H1 (cell line): ENCODE measurements around the gene PSMD7. TPM values are rescaled to one million over a fixed set of nuclear protein-coding genes. Genes with fewer than 3 reads are reported as not detected.

ENCODE experiments used
- CTCF ChIA-PET: fragments of 300-600 bp; sonication (Branson Sonifier 250); formaldehyde crosslinking; loops from one replicate; lab custom pipeline; 2021; ENCODE audit not compliant: partially characterized antibody; lab: Charles Lee
- POLR2A ChIA-PET: fragments of 300-600 bp; sonication (Branson Sonifier 250); formaldehyde crosslinking; loops from one replicate; lab custom pipeline; 2021; ENCODE audit warnings: inconsistent platforms; ENCODE audit not compliant: partially characterized antibody; lab: Charles Lee
- DNase-seq, 2 experiments: peaks; one replicate each; pipeline versions ENCODE4 v3.0.0 to v3.0.0-alpha.2; 2010 to 2022; ENCODE audit warnings: low spot score in 2 of 2, low read depth in 1 of 2, mixed read lengths in 1 of 2
- FAIRE-seq: peaks from 2 replicates; lab custom pipeline; 2011; peaks lifted over from hg19 to GRCh38; lab: Jason Lieb, UNC
- H2AFZ ChIP-seq: 2 replicates; pipeline ENCODE4 v1.8.1; 2012; ENCODE audit warnings: low read length, inconsistent platforms
- H2AK5ac ChIP-seq: 2 replicates; pipeline ENCODE4 v1.6.1; 2013; ENCODE audit warnings: low read depth, low read length
- H2BK120ac ChIP-seq: replicated peaks from 2 replicates; pipeline ENCODE3; 2013; ENCODE audit warnings: low read depth, low read length, inconsistent platforms
- H2BK12ac ChIP-seq: 2 replicates; pipeline ENCODE4 v1.6.1; 2013; ENCODE audit warnings: low read depth, low read length
- H2BK15ac ChIP-seq: 2 replicates; pipeline ENCODE4 v1.6.1; 2013; ENCODE audit warnings: low read length
- H2BK20ac ChIP-seq: 2 replicates; pipeline ENCODE4 v1.6.1; 2013; ENCODE audit warnings: low read length
- H2BK5ac ChIP-seq: 2 replicates; pipeline ENCODE4 v1.6.1; 2013; ENCODE audit warnings: low read depth, low read length
- H3K14ac ChIP-seq: 2 replicates; pipeline ENCODE4 v1.6.1; 2013; ENCODE audit warnings: inconsistent platforms; ENCODE audit not compliant: insufficient read length
- H3K18ac ChIP-seq: 2 replicates; pipeline ENCODE4 v1.6.1; 2013; ENCODE audit warnings: low read length; ENCODE audit errors: extremely low read depth
- H3K23ac ChIP-seq: 2 replicates; pipeline ENCODE4 v1.6.1; 2013; ENCODE audit warnings: inconsistent platforms; ENCODE audit not compliant: insufficient read length
- H3K23me2 ChIP-seq: 2 replicates; pipeline ENCODE4 v1.6.1; 2013; ENCODE audit warnings: low read depth, low read length
- H3K27ac ChIP-seq: 2 replicates; pipeline ENCODE4 v1.6.1; 2011; ENCODE audit warnings: low read depth, low read length, inconsistent platforms
- H3K27me3 ChIP-seq, 4 experiments: replicated peaks in 1 of 4; 1 replicate in 1 of 4; 2 replicates in 3 of 4; pipeline versions ENCODE4 v1.6.1 to v1.8.1; 2011 to 2013; ENCODE audit warnings: low read length in 3 of 4, mild to moderate bottlenecking in 3 of 4, inconsistent platforms in 2 of 4, mixed read lengths in 2 of 4, moderate library complexity in 1 of 4; ENCODE audit not compliant: control insufficient read depth in 3 of 4, insufficient read depth in 3 of 4; ENCODE audit errors: extremely low read depth in 1 of 4
- H3K36me3 ChIP-seq, 4 experiments: 2 replicates each; pipeline versions ENCODE4 v1.6.1 to v1.8.1; 2011 to 2013; ENCODE audit warnings: mild to moderate bottlenecking in 4 of 4, low read length in 3 of 4, moderate library complexity in 2 of 4, control low read depth in 1 of 4, inconsistent platforms in 1 of 4; ENCODE audit not compliant: insufficient read depth in 4 of 4, control insufficient read depth in 2 of 4
- H3K4ac ChIP-seq: replicated peaks from 2 replicates; pipeline ENCODE3; 2013; ENCODE audit warnings: low read length, low read depth, mixed read lengths, inconsistent platforms; ENCODE audit not compliant: insufficient read length
- H3K4me1 ChIP-seq, 4 experiments: replicated peaks in 1 of 4; 1 replicate in 1 of 4; 2 replicates in 3 of 4; pipeline versions ENCODE4 v1.6.1 to v1.8.1; 2011 to 2013; ENCODE audit warnings: low read length in 3 of 4, inconsistent platforms in 2 of 4, mixed read lengths in 1 of 4; ENCODE audit not compliant: insufficient read depth in 4 of 4, control insufficient read depth in 3 of 4
- H3K4me2 ChIP-seq, 2 experiments: 2 replicates each; pipeline versions ENCODE4 v1.6.1 to v1.8.1; 2011 to 2013; ENCODE audit warnings: low read depth in 2 of 2, low read length in 2 of 2, control low read depth in 1 of 2, inconsistent platforms in 1 of 2, mild to moderate bottlenecking in 1 of 2; ENCODE audit not compliant: insufficient read depth in 1 of 2
- H3K4me3 ChIP-seq, 4 experiments: fragments of 200-600, 300-600 bp in 1 of 4; sonication (generic), shearing (Covaris generic), sonication (Bioruptor Twin) in 1 of 4; 2 replicates each; pipeline versions ENCODE4 v1.5.1 to v1.8.1; 2011 to 2016; ENCODE audit warnings: low read length in 4 of 4, low read depth in 3 of 4, control low read depth in 2 of 4, inconsistent platforms in 2 of 4, mild to moderate bottlenecking in 2 of 4, mixed read lengths in 1 of 4, moderate library complexity in 1 of 4; ENCODE audit not compliant: insufficient read depth in 2 of 4; ENCODE audit errors: extremely low read depth in 1 of 4
- H3K56ac ChIP-seq: replicated peaks from 2 replicates; pipeline ENCODE3; 2013; ENCODE audit warnings: low read depth, mild to moderate bottlenecking, mixed read lengths, low read length, inconsistent platforms; ENCODE audit not compliant: insufficient read length
- H3K79me1 ChIP-seq: 2 replicates; pipeline ENCODE4 v1.6.1; 2013; ENCODE audit warnings: low read depth, low read length, control low read depth
- H3K79me2 ChIP-seq, 2 experiments: 2 replicates each; pipeline versions ENCODE4 v1.6.1 to v1.8.1; 2012 to 2013; ENCODE audit warnings: low read length in 2 of 2, mild to moderate bottlenecking in 2 of 2, inconsistent platforms in 1 of 2; ENCODE audit not compliant: insufficient read depth in 2 of 2, control insufficient read depth in 1 of 2
- H3K9ac ChIP-seq, 4 experiments: replicated peaks in 1 of 4; 1 replicate in 1 of 4; 2 replicates in 3 of 4; pipeline versions ENCODE4 v1.6.1 to v1.8.1; 2011 to 2013; ENCODE audit warnings: low read depth in 3 of 4, low read length in 3 of 4, control low read depth in 2 of 4, mild to moderate bottlenecking in 2 of 4, moderate library complexity in 2 of 4, inconsistent platforms in 1 of 4; ENCODE audit errors: extremely low read depth in 1 of 4
- H3K9me3 ChIP-seq, 2 experiments: 2 replicates each; pipeline versions ENCODE4 v1.6.1 to v1.8.1; 2012 to 2013; ENCODE audit warnings: mild to moderate bottlenecking in 2 of 2, moderate library complexity in 2 of 2, control low read depth in 1 of 2, inconsistent platforms in 1 of 2, low read depth in 1 of 2, low read length in 1 of 2, mixed read lengths in 1 of 2; ENCODE audit not compliant: insufficient read depth in 2 of 2
- H4K20me1 ChIP-seq, 2 experiments: replicated peaks in 1 of 2; 2 replicates each; pipeline versions ENCODE3 to v1.8.1; 2011 to 2013; ENCODE audit warnings: inconsistent platforms in 2 of 2, low read length in 2 of 2, mild to moderate bottlenecking in 1 of 2; ENCODE audit not compliant: insufficient read depth in 2 of 2, control insufficient read depth in 1 of 2
- H4K5ac ChIP-seq: 2 replicates; pipeline ENCODE4 v1.6.1; 2013; ENCODE audit warnings: low read length, low read depth, mixed read lengths, inconsistent platforms; ENCODE audit not compliant: insufficient read length
- H4K8ac ChIP-seq: 2 replicates; pipeline ENCODE4 v1.8.0; 2013; ENCODE audit warnings: mild to moderate bottlenecking, moderate library complexity, low read length, inconsistent platforms; ENCODE audit not compliant: insufficient read depth; ENCODE audit errors: extremely low read depth
- H4K91ac ChIP-seq: replicated peaks from 2 replicates; pipeline ENCODE3; 2013; ENCODE audit warnings: low read length, mixed read lengths, inconsistent platforms; ENCODE audit not compliant: insufficient read length
- ATF2 ChIP-seq: IDR thresholded peaks from 2 replicates; pipeline ENCODE4 v1.6.1; 2012; ENCODE audit warnings: low read length, inconsistent platforms
- CTCF ChIP-seq, 3 experiments: IDR thresholded peaks; 1 replicate in 2 of 3; 2 replicates in 1 of 3; pipeline versions ENCODE4 v1.5.1 to v1.6.1; 2011; ENCODE audit warnings: low read length in 3 of 3, mild to moderate bottlenecking in 3 of 3, inconsistent platforms in 2 of 3, low read depth in 1 of 3, moderate library complexity in 1 of 3; ENCODE audit not compliant: insufficient read depth in 1 of 3; ENCODE audit errors: control extremely low read depth in 1 of 3
- WGBS, 2 experiments: shearing (Covaris generic) in 1 of 2; methylation state at CpG; one replicate each; pipeline versions ENCODE4 v1.1.6 to v1.1.7; 2013 to 2015; ENCODE audit warnings: low lambda C conversion rate in 2 of 2, mixed read lengths in 2 of 2, inconsistent platforms in 1 of 2, low coverage in 1 of 2, missing lambda C conversion rate in 1 of 2; ENCODE audit not compliant: insufficient replicate concordance in 2 of 2, insufficient coverage in 1 of 2, insufficient read length in 1 of 2; ENCODE audit errors: extremely low coverage in 1 of 2, missing lambda C conversion rate in 1 of 2; 5-methylcytosine and 5-hydroxymethylcytosine counted together
- polyA plus RNA-seq, 7 experiments: library from polyadenylated mRNA; depleted of rRNA in 3 of 7; stranded (reverse) in 5 of 7; unstranded in 2 of 7; fragments of >200 nt in 5 of 7; fragments of 200-250 nt in 2 of 7; gene quantifications; 1 replicate in 5 of 7; 2 replicates in 1 of 7; 4 replicates in 1 of 7; pipeline versions ENCODE4 v1.2.1 to v1.2.3, GENCODE V29; 2011 to 2013; ENCODE audit warnings: missing spikeins in 2 of 7, mixed read lengths in 2 of 7
- total RNA-seq: library from RNA; stranded (reverse); fragmentation: NEBNext Ultra II Directional; extraction: Animal tissue kit (Norgen Biotek cat#: 25700); gene quantifications from 2 replicates; pipeline ENCODE4 v1.2.1, GENCODE V29; 2021

The PSMD7 gene
- total and polyA plus RNA-seq, 2 of the 8 experiments (the other 6 are each of a cell fraction or from before 2014, with no cell fraction given), result 91.1 to 148 TPM

- H2AK5ac ChIP-seq, result no peak overlapping the region
- DNase-seq, result no peak
- POLR2A ChIA-PET, result interaction anchor here (0.9 to 7.5 kb wide), 4 partner anchors 7 to 15 kb away, joined by 3 to 63 read pairs (median 20); partner anchors contain the start of gene PSMD7
Measured at GRCh38 chr16:74304164-74304834, 7.7 kb downstream of the PSMD7 start.

More at GRCh38 chr16:74304164-74304834, 7.7 kb downstream of the PSMD7 start:
- H3K27me3 ChIP-seq, result no peaks in the 10 kb centered on the region
- H2BK20ac ChIP-seq, result no peak overlapping the region
- 95% methylated on average over 10 of the region's 10 CpGs; no CpG with 5 or more reads in 1 of the 2 experiments for WGBS, 2 experiments
- H3K4me2 ChIP-seq, result no peak overlapping the region
- H2AFZ ChIP-seq, result no peak overlapping the region
- no peak overlapping the region for H4K5ac ChIP-seq
- CTCF ChIA-PET, result interaction anchor here (0.8 to 2.3 kb wide), 12 partner anchors 9 to 127 kb away, joined by 3 to 8 read pairs (median 3); no protein-coding TSS in a partner anchor
- no peak overlapping the region for H3K9ac ChIP-seq
- no peak overlapping the region for H3K4me3 ChIP-seq
- H3K23me2 ChIP-seq, result no peaks in the 10 kb centered on the region
- TF ChIP-seq CTCF (IDR thresholded peaks at IDR 0.05; ENCODE audit: control extremely low read depth in 1 of 3, insufficient read depth in 1 of 3, low read depth in 1 of 3, low read length in 3 of 3) (peak in 1 of 3 experiments; percentile 33; a peak in 1 of 4 replicates), ATF2 (no peak)
- no peak overlapping the region for H2BK120ac ChIP-seq
- FAIRE-seq, result no peak
- H4K20me1 ChIP-seq, result peaks cover 4 to 5% of the 10 kb centered on the region in 2 experiments
- no peak overlapping the region for H4K8ac ChIP-seq
- no peaks in the 10 kb centered on the region for H3K4me1 ChIP-seq
- H3K4ac ChIP-seq, result no peak overlapping the region
- H2BK15ac ChIP-seq, result no peak overlapping the region
- peaks cover 41 to 77% (median 70%) of the 10 kb centered on the region in 4 experiments for H3K36me3 ChIP-seq
- no peaks in the 10 kb centered on the region for H3K9me3 ChIP-seq
- H4K91ac ChIP-seq, result no peak overlapping the region
- no peak overlapping the region for H3K27ac ChIP-seq
- peaks cover 0 to 8% of the 10 kb centered on the region in 2 experiments; a peak in 2 of 4 replicates for H3K79me2 ChIP-seq
- H3K79me1 ChIP-seq, result no peaks in the 10 kb centered on the region
- H2BK12ac ChIP-seq, result no peak overlapping the region
- H3K56ac ChIP-seq, result no peak overlapping the region
- no peak overlapping the region for H3K18ac ChIP-seq
- no peak overlapping the region for H3K23ac ChIP-seq
- H2BK5ac ChIP-seq, result no peak overlapping the region
- no peak overlapping the region for H3K14ac ChIP-seq
